ENCODE measurements around the gene FOXF1.

FOXF1 gene

GRCh38 chr16:86504315-86505184, 5.8 kb upstream of the FOXF1 start:
- no peak for DNase-seq (ENCODE audit: low read depth, low spot score)

- DNase-seq (ENCODE audit: low read depth, low spot score), result no peak
These were observed 5.0 kb upstream of the FOXF1 start for GRCh38 chr16:86505185-86505898.

DNA sequence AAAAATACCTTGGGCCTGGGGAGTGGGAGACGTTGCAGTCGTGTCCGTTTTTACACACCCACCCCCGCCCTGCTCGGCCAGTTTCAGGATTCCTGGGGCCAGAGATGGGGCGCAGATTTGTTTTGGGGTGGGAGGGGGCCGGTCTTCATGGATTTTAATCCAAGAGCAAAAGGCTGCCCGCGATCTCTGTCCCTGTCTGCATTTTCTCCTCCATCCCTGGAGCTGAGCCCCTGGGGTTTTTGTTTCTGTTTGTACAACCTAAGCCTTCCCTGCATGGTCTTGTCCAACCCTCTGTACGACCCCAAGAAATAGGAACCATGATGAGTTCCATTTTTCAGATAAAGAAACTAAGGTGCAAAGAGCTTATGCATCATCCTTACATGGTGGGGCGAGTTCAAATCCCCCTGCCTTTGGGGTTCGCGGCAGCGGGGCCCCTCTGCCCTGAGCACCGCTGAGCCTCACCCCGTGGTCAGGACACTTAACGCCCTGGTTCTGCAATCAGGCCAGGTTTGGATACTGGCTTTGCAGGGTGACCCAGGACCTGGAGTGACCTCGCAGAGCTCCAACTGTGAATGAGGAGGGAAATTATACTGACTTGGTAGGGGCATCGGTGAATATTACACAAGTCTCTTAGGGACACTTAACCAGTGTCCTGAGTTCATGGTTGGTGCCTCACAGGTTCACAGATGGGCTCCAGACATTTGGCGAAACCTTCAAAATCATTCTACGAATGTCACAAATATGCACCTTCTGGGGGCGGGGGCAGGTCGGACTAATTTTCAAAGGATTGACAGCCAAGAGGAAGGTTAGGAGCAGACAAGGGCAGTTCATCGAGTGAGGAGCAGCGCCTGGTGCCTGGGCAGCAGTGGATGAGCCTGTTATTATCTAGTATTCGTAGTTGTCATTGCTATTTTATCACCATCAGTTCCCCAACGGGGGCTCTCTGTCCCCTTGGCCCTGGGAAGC, 4.1 kb upstream of the FOXF1 start:
- DNase-seq (ENCODE audit: low read depth, low spot score), result no peak

GRCh38 chr16:86507173-86508027, 2.9 kb upstream of the FOXF1 start:
- DNase-seq (ENCODE audit: low read depth, low spot score), result no peak

GRCh38 chr16:86508028-86508946, 2.0 kb upstream of the FOXF1 start:
- peak; percentile 50 for DNase-seq (ENCODE audit: low read depth, low spot score)

- DNase-seq (ENCODE audit: low read depth, low spot score), result peak; percentile 84
These were observed 1.2 kb upstream of the FOXF1 start for GRCh38 chr16:86508947-86509758.

DNA sequence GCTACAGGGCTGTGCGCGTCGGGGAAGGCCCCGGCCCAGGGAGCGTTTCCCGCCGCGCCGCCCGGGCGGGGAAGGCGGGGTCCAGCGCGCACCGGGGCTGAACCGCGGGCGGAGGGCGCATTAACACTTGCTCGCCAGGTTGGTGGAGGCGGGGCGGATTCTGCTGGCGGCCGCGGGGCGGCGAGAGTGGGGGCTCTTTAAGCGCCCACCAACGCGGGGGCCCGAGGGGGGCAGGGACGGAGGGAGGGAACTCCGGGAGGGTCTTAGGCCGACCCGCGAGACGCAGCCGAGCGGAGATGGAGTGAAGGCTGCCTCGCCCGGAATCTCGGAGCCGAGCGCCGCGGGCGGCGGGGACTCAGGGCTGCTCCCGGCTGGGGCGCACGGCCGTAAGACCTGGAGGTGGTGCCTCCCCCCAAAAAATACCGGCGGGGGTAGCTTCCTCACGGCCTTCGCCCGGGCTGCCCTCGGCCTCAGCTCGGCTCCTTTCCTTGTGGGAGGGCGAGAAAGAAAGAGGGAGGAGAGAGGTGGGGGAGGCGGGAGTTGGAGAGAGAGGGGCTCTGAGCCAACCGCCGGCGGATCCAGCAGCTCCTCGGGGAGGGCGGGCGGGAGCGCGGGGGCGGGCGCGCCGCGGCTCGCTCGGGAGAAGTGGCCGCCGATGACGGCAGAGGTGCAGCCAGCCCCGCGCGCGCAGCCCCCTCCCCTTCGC, 415 bp upstream of the FOXF1 start:
- DNase-seq (ENCODE audit: low read depth, low spot score), result peak; percentile 77

DNA sequence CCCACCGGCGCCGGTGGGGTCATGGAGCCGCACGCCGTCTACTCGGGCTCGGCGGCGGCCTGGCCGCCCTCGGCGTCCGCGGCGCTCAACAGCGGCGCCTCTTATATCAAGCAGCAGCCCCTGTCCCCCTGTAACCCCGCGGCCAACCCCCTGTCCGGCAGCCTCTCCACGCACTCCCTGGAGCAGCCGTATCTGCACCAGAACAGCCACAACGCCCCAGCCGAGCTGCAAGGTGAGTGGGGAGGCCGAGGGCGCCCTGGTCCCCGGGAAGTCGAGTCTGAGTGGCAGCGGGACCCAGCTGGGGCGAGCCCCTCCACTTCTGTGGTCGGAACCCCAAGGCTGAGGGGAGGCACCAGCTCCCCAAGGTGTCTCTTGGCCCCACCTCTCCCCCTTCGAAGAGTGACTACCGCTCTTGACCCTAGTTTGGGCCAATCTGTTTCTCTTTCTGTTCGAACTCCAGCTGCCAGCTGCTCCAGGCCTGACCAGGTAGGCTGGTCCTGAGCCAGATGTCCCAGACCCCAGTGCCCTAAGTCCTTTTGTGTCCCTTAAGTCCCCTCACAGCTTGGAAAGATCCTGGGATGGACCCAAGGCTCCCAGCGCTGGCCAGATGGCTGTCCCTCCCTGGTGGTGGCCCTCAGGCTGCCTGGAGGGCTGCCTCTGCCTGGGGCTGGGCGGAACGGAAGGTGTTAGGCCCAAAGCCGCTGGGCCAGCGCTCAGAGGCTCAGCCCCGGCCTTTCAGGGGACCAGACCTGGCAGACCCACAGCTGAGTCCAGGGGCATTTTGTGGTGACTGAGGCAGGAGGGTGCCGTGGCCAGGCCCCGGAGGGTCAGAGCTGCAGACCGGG, 1.2 kb downstream of the FOXF1 start:
- no peak for DNase-seq (ENCODE audit: low read depth, low spot score)

DNA sequence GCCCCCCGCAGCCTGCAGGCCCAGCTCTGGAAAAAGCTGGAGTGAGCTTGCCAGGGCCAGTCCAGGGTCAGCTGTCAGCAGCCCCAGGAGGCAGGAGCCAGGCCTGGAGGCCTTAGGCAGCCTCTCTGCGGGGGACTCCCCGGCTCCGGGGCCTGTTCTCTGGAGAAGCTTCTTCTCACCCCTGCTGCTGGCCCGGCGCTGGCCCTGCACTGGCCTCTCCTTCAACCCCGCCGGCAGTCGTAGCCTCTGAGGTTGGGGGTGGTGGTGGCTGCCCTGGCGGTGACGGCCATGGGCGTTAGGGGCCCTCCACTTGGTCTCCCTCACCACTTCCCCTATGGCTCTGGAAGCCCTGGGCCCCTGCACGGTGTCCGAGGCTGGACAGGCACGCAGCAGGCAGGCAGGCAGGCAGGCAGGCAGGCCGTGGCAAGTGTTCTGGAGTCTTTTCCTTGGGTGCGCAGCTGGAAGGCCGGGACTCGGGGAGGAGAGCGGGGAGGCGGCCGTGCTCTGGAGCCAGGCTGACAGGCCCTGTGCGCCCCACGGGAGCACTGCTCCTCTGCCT, 2.1 kb downstream of the FOXF1 start:
- no peak for DNase-seq (ENCODE audit: low read depth, low spot score)

DNA sequence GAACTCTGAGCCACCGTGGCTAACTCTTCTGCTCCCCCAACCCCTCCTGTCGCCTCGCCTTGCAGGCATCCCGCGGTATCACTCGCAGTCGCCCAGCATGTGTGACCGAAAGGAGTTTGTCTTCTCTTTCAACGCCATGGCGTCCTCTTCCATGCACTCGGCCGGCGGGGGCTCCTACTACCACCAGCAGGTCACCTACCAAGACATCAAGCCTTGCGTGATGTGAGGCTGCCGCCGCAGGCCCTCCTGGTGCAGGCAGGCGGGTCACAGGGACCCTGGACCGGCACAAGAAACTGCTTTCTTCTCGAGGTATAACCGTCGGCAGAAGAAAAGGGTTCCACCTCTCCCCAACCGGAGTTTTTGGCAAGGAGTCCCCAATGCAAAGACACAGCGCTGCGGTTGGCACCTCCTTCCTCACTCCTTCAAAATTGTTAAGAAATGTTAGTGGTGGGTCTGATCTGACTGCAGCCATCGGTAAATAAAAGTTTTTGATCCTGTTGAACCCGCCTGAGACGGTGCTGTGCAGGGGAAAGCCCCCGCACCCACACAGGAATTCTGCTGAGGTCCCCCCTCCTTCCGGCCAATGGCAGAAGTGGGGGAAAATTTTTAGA, 2.6 kb downstream of the FOXF1 start:
- no peak for DNase-seq (ENCODE audit: low read depth, low spot score)

GRCh38 chr16:86513471-86514277, 3.3 kb downstream of the FOXF1 start:
- no peak for DNase-seq (ENCODE audit: low read depth, low spot score)

DNA sequence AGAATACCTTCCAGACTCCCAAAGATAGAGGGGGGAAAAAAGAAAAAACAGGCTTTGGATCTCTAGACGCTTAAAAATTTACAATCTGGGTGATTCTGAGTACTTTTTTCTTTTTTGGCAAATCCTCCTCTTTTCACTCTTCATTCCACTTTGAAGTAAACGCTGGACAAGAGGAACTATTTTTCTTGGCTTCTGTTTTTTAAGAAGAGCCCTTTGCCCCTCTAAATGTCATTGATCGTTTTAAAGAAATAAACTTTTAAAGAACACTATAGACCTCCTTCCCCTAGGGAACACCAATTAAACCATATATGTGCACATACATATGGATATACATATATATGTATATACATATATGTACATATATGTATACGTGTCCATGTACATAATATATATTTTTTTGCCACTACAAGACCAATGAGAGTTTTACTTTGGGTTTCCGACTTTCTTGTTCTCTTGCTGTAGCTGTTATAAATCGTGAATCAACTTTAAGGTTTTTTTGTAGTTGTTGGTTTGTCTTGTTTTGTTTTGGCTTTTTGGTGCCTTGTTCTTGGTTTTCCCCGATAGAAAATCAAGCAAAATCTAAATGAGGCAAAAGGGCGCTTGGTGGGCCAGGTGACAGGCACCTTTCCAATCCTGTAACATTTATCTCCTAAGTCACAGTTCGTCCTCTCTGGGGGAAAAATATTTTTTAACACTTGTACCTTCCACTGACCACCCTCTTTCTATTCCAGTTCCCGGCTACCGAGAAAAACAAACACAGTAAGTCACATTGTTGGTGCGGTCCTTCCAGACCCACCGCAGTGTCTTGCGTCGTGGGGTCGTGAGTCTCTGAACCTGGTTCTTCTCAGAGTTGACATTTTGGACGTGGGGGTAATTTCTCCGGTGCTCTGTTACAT, 4.4 kb downstream of the FOXF1 start:
- DNase-seq (ENCODE audit: low read depth, low spot score), result no peak

- DNase-seq (ENCODE audit: low read depth, low spot score), result no peak
These were observed 5.1 kb downstream of the FOXF1 start for GRCh38 chr16:86515413-86515776.

DNA sequence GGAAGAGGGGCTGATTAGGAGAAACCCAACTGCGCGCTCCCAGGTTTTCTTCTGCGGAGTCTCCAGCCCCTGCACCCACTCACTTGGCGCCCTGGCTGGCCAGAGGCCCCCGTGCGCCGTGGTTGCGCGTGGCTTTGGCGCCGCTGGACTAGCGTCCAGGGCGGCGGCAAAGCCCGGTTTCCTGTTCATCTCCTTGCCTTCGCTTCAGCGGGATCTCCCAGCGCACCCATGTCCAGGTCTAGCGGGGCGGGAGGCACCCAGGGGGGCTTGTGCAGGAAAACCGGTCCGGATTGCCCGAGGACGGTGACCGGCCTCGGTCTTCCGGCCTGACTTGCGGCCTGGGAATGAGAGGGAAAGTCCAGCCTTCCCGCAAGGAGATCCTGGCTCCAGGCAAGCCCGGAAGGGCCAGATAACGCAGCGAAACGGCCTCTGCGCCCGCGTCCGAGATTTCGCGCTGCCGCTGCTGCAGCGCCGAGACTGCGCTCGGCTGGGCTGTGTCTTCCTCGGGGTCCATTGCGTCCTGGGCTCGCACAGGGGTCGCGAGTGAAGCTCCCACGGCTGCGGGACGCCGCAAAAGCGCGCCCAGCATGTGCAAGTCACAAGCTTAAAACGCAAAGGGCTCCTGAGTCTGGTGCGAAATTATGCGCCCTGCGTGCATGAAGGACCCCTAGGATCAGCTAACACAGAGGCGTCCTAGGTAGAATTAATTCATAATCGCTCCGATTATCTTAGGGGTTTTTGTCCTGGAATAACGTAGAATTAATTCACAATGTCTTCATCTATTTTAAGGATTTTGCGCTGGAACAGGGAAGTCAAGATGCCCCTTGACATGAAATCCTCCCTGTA, 5.7 kb downstream of the FOXF1 start:
- peak; percentile 50 for DNase-seq (ENCODE audit: low read depth, low spot score)

All from astrocyte of the hippocampus (primary cell).